Tibial nerve (tissue), 4 donors: ENCODE data around the gene CACNA1I.

Experiments used
- CTCF ChIP-seq, 5 experiments: fragments of 200-600 bp in 3 of 5; fragments of 450-650 bp in 2 of 5; sonication (generic) in 3 of 5; IDR thresholded peaks; one replicate each; pipeline ENCODE4 v1.5.1; 2016 to 2019; ENCODE audit warnings: antibody characterized with exemption in 5 of 5, mild to moderate bottlenecking in 3 of 5, moderate library complexity in 2 of 5
- EP300 ChIP-seq, 2 donors: sonication (generic); formaldehyde crosslinking; IDR thresholded peaks; one replicate each; pipeline ENCODE4 v1.6.1; 2017; ENCODE audit warnings: antibody characterized with exemption in 2 of 2, mild to moderate bottlenecking in 1 of 2

- TF ChIP-seq EP300 (IDR thresholded peaks at IDR 0.05) (no peak), CTCF (IDR thresholded peaks at IDR 0.05) (peak in 2 of 5 experiments; percentile 8 to 18)
These were observed 41.1 kb upstream of the CACNA1I start for GRCh38 chr22:39529487-39529851.
